ENCODE data around the gene DNAJC15.

Gene DNAJC15

DNA sequence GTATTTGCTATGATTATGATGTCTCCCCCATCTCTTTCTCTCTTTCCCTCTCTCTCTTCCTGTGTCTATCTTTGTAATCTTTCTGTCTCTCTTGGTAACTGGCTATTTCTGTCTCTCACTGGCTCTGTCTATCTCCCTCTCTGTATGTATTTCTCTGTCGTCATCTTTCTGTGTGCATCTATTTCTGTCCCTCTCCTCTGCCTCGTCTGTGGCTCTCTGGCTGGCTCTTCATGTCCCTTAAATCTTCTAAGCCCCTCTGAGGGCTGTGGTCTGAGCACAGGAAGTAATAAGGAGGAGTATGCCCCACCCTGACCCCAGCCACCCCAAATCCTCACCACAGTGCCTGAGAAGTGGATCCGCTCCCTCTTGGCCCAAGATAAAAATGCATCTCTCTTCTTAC, 104.4 kb downstream of the DNAJC15 start:
- DNase-seq (ENCODE audit: low read depth): no peak

DNA sequence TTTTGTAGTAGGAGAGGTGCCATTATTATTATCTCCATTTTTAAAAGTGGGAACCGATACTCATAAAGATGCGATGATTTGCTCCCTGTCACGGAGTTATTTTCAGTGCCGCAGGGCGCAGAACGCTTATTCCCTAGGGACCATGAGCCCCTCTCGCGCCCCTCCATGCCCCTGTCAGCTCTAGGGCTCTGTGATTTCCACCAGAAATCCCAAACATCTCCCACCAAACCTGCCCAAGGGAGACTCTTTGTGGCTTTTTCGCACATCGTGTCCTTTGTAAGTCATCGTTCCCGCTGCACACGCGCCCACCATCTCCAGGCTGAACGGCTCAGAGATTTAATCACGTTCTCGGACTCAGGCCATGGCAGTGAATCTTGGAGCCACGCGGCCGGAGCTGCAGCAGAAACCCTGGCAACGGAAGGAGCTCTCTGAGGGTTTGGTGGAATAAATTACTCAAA, 105.1 kb downstream of the DNAJC15 start:
- no peak for DNase-seq (ENCODE audit: low read depth)

DNA sequence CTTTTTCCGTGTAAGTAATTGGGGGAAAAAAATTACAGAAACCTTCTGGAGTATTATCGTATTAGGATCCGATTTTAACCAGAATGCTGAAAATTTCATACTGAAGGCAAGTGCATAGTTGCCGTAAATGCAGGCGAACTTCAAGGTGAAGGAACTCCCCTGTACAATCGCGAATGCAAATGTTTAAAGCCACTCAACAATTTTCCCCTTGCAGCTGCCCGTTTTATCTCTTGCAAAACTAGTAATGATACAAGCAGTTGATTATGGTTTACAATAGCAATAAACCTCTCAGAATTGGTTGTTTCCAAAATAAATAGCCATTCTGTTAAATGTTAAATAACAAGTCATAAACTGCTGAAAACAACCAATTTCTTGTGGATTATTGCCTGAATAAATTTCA, 105.7 kb downstream of the DNAJC15 start:
- no peak for DNase-seq (ENCODE audit: low read depth)

DNA sequence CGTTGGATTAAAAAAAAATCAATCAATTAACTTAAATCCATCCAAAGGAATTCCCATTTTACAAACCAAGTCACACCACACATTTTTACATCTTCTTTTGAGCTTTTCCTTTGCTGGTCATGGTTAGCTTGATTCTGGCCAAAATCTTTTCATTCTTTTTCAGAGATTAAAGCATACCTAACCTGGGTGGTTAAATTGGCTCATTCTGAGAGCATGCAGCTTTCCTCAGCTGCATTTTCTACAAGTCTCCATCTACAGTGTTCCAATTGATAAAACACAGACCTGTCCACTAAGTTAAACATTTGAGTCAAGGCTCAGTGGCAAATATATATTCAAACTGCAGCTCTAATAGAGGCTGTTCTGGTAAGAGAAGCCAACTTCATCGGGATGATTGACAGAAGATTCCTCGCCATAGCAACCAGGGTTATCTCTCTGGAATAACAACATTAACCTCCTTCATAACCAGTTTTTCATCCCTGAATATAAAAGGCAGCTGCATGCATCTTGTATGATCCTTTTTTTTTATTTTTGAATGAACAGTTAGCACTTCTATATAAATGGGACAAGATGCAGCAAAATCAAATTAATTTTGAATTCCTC, 106.2 kb downstream of the DNAJC15 start:
- DNase-seq (ENCODE audit: low read depth): no peak

DNA sequence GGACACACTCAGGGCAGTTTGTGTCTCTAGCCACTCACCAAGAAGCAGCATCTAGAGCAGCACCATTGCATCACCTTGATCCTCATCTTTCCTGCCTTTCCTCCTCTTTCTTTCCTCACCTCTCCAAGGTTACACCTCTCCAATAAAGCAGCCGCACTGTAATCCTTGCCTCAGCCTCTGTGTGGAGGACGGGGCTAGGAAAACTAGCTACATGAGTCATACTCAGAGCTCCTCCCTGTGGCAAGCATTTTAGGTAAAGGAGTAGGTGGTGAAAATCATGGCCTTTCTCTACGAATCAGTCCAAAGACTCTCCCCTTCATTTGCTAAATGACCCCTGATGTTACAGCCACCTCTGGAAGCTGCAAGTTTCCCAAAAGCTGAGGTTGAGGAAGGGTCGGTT, 108.9 kb downstream of the DNAJC15 start:
- DNase-seq (ENCODE audit: low read depth): no peak

DNA sequence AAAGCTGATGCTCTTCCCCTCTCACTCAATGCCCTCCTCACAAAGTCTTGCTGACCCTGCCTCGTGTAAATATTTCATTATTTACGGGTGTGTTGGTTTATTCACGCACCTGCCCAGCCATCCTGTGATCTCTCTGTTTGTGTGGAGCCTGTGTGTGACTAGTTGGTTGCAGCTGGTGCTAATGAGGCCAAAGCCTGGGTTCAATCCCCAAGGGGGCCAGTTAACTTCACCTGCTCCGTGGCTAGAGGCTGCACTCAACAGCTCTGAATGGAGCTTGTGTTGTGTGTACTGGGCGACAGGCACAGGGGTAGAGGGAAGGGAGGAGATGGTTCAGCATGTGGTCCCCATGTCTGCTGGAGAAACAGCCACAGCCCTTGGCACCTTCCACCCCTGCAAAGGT, 109.5 kb downstream of the DNAJC15 start:
- no peak for DNase-seq (ENCODE audit: low read depth)

DNA sequence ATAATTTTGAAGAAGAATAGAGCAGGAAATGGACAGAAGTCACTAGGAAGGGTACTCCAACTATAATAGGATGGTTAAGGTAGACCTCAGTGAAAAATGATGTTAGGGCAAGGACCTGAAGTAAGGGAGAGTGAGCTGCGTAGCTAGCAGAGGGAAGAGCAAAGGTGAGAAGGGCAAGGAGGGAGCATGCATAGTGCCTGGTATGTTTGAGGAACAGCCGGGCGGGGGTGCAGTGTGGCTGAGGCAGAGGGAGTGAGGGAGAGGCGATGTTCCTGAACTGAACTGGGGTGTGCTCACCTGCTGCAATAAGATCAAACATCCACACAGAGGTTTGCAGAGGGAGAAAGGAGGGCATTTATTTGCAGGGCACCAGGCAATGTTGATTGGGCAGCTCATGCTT, 110.4 kb downstream of the DNAJC15 start:
- DNase-seq (ENCODE audit: low read depth): no peak

DNA sequence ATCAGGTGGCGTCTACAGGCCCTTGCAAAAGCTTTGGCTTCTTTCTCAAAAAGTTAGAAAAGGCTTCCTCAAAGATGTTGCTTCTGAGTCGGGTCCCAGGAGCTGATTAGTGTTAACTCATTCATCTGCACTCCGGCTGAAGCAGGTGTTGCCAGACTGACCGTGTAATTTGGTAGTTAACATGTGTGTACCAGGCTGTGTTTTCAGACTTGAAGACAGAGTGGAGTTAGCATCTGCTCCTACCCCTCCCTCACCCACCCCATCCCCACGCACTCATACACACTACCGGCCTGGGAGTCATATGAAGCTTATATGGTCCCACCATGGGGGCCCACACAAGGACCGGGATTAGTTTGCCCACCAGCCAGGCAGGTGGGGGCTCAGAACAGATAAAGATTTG, 111.5 kb downstream of the DNAJC15 start:
- no peak for DNase-seq (ENCODE audit: low read depth)

DNA sequence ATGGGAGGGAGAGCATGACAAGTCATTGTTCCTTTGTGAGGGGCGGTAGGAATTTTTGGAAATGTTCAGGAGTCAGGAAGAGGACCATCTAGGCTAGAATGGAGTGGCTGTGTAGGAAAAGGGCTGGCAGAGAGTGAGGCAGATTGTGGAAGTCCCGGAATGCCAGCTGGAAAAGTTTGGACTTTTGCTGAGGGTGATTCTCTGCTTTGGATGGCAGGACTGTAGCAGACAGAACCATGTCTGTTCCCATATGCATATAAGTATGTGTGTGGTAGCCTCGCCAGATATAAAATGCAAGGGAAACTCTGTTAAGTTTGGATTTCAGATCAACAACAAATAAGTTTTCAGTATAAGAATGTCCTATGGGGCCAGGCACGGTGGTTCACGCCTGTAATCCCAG, 112.1 kb downstream of the DNAJC15 start:
- no peak for DNase-seq (ENCODE audit: low read depth)

DNA sequence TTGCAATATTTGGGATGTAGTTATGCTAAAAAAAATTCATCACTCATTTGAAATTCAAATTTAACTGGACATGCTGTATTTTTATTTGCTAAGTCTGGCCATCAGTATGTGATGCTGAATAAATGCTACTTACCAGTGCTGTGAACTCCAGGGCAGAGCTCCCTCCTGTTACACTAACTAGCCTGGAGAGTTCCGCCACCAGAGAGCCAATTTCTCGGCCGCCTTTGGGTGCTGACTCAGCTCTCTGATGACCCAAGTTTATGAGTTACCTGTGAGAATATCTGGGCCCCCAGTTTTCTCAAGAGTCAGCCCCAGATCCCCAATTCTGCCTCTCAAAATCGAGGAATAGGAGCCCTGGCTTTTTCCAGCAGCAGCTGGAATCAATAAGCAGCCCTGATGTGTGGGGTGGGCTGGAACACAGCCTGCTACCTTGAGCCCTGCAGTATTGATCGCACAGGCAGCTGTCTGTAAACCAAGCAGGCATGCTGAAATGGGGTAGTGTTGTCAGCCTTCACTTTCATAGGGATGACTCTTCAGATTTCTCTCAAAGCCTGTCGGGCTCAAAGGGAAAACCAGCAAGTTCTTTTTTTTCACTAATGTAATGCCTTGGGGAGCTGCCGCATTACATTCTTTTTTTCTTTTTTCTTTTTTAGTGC, 113.7 kb downstream of the DNAJC15 start:
- no peak for DNase-seq (ENCODE audit: low read depth)

DNA sequence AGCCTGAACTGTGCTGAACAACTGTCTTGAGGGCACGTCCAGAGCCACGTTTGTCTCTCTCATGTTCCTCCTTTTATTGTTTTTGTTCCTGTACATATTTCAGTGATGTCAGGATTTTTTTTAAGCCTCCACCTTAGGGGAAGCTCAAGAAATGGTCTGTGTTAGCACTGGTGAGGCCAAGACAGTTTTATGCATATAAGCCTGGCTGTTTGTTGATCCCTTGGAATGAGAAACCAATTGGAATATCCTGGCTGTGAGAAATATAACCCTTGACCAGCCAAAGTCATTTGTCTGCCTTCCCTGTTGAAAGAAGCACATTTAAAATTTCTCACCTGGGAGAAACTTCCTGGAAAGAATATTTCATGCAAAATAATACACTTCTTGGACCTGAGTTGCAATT, 115.8 kb downstream of the DNAJC15 start:
- no peak for DNase-seq (ENCODE audit: low read depth)

DNA sequence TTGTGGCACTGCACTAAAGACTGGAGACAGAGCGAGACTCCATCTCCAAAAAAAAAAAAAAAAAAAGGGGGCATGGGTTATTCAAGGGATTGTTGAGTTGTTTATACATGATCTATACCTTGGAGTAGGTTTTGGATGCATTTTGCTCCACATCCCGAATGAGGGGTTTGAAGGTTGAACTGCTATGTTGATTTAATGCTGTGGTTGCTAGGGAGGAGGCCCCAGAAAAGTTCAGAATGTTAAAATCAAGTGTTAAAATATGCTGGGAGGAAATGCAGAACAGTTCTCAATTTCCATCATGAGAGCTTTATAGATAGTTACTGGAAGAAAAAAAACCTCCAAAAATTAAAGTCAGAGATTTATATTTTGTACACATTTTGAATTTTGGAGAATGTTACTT, 116.5 kb downstream of the DNAJC15 start:
- DNase-seq (ENCODE audit: low read depth): no peak

DNA sequence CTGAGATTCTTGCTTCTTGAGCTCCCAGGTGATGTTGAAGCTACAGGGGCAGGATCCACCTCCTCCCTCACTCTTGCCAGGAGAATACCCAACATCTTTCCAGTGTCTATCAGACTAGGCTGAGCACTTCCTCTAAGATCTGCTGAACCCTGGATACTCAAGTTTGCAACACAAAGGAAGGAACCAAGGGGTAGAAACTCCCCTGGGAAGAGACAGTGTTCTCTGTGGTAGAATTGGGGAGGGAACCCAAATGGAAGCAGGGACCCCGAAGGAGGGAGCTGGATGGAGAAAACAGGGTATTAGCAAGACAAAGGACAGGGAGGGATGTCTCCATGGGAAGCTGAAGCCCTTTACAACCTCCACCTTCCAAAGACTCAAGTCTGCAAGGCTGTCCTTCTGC, 117.6 kb downstream of the DNAJC15 start:
- no peak for DNase-seq (ENCODE audit: low read depth)

DNA sequence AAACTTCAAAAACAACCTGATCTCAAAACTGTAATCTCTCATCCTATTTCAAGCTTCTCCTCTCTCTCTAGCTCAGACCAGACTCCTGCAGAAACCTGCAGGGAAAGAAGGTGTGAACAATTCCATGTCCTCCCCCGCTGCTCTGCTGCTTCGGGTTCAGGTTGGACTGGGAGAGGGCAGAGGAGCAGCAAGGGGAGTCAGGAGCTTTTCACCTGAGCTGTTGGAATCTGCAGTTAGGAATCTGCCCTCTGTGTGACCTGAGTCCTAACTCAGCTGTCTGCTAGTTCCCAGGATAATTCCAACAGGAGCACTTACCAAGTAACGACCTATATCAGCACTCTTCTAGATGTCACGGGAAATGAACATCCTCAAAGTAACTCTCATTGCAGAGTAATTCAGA, 118.3 kb downstream of the DNAJC15 start:
- no peak for DNase-seq (ENCODE audit: low read depth)

DNA sequence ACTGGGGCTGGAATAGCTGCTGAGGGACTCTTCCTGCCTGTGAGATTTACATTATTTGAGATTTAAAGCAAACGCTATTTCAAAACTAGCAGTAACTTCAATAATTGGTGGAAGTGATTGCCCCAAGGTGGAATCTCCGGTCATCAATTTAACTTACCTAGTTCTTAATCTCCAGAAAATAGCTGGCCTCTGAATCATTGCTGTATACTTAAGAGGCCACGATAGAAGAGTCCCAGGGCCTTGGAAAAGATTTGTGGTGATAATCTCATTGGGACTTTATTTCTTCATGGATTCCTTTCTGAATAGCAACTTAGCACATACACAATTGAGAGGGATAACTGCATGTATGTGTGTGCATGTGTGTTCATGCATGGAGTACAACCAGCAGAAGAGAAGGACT, 120.2 kb downstream of the DNAJC15 start:
- DNase-seq (ENCODE audit: low read depth): no peak

DNA sequence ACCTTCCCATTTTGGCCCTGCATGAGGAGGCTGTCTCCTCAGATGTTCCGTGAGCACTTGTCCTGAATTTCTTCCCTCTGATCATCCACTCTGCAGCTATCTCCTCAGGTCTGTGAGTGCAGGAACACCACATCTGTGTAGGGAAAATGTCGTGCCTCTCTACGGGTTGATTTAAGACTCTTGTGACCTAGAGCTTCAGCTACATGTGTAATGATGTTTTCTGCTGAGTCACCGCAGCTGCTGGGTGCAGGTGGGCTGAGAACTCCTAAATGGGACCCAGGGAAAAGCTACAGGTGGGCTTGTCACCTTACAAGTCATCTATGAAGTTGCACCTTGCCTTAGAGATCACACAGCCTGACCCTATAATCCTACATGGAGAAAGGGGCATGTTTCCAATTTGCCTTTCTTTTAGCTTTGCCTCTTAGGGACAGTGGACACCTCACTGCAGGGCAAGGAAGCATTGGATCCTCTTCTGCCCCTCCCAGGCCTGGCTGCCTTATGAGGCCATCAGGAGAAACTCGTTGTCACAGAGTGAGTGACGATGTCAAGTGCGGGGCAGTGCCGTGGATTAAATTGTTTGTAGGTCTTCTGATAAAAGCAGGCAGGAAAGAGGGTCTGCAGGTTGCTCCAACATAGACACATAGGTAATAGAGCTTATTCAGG, 122.3 kb downstream of the DNAJC15 start:
- DNase-seq (ENCODE audit: low read depth): no peak

DNA sequence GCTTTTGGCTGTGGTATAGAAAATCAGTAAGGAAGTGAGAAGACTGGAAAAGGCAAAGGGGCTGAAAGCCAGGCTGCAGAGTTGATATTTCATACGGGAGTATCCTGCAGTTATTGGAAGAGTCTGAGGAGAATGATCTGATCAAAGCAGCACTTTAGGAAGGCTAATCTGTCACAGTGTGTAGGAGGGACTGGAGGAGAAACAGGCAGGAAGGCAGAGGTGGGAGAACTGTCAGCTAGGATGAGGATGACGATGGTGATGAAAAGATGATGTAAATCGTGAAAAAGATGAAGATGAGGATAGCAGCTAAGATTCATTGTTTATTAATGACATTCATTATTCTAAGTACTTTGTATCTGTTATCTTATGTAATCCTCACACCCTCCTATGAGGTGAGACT, 123.0 kb downstream of the DNAJC15 start:
- no peak for DNase-seq (ENCODE audit: low read depth)

DNA sequence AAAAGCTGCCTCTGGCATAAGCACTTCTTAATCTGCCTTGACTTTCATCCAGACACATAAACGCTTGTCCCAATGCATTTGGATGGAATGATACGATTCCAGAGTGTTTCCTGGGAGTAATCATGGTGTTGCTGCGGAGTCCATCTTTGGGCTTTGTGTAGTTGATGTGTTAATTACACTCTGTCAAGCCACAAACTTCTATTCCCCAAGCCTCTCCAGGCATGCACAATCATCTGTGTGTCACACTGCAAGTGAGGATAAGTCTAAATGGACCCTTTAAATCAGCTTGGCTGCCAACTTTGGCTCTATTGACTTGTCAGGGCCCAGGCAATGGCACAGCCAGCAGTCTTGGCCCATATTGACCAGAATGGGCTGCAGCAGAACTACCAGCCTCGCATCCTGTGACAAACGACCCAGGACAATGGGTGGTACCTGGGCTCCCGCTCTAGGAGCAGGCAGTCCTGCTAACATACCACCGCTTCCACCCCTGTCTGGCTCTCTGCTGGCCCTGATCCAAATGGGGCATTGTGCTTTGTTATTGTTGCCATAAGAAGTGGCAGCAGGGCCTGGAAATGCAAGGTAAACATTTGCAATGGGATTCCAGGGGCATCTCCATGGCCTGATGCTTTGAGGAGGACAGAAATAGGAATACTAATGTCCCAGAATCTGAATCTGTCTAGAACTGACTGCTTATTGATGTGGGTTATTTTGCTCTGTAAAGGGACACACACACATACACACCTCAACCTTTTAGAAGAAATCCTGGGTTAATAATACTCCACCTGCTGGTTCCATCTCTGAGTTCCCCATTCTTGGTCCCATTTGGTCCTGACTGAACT, 127.2 kb downstream of the DNAJC15 start:
- DNase-seq (ENCODE audit: low read depth): no peak

DNA sequence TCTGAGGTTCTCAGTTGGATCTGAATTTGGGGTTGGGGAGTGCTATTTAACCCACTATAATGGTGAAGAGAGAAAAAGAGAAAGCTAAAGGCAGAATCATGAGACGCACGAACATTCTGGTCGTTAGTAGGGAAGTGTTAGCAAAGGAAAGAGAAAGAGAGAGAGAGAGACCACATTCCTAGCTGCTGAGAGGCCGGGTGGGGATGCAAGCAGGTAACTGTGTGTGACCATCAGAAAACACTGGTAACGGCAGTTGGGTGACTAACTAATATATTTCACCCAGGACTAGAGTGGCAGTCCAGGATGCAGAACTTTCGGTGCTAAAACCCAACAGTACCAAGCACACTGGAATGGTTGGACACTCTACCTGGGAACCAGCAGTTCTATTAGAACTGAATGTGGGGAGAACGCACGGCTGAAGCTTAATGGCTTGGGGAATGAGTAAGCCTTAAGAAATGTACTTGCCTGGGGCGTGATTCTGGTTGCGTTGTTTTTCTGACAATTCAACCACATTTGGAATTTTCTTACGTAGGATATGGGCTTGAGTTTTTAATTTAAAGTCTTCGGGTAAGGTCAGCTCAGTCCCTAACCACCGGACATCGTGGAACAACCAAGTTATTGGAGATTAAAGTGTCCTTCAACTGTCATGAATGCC, 130.2 kb downstream of the DNAJC15 start:
- DNase-seq (ENCODE audit: low read depth): no peak

DNA sequence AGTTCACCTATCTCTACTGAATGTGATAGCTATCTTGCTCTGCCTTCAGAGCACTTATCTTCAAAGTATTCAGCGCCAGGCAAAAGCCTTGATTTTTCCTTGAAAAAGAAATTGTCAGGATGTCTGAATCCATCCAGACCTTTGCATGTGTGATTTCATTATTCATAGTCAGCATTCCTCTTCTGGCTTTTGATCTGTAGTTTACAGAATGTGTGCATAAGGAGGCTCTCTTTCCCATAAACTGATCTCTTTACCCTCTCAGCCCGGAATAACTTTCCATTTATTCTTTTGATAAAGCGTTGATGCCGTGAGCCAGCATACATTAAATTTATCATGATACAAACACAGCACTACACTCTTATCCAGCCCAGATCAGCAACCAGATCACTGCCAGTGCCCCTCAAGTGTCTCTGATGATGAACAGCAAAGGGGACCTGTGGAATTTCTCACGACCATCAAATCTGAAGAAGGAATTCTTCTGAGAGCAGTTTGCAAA, 130.8 kb downstream of the DNAJC15 start:
- no peak for DNase-seq (ENCODE audit: low read depth)

DNA sequence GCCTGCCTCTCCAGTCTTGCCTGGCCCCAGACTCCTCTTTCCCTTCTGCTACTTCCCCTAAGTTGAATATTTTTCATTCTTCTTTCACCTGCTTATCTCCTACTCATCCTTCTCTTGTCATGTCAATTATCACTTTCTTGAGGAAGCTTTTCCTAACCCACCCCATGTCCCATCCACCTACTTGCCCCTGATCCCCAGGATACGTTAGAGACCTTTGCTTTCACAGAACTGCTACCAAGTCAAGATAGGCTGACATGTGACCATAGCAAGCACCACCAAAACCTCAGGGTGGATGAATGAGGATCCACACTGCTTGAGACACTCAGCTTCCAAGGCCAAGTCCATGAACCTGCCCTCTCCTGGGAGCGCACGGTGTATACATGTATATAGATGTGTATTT, 131.5 kb downstream of the DNAJC15 start:
- no peak for DNase-seq (ENCODE audit: low read depth)

DNA sequence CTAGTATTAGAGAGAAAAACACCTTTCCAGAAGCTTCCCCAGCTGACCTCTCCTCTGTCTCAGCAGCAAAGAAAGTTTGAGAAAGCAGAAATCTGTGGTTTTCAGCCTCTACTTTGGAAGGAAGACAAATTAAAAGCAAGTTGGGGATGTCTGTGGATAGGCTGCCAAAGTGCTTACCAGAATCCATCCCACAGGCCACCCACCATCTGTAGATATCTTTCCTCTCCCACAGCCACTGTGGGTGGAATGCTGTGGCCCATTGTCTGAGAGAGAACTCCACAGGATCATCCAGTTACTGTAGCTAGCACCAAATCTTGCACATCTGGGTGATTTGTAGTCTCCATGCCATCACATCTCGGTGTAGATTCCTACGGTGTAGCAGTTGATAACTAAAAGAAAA, 133.5 kb downstream of the DNAJC15 start:
- DNase-seq (ENCODE audit: low read depth): no peak
